SK-N-SH (cell line): ENCODE measurements around the gene NARS2. TPM values are rescaled to one million over a fixed set of nuclear protein-coding genes. Genes with fewer than 3 reads are reported as not detected.

Experiments used
- CTCF ChIA-PET: fragments of 300-600, 350-600 bp; formaldehyde crosslinking; extraction: SDS; loops from one replicate; lab custom pipeline; 2021; lab: Yijun Ruan, JAX
- POLR2A ChIA-PET: fragments of 350-600 bp; sonication (Branson Sonifier 250); formaldehyde crosslinking; extraction: SDS; loops from one replicate; lab custom pipeline; 2020; ENCODE audit warnings: antibody characterized with exemption, inconsistent platforms; lab: Yijun Ruan, JAX
- DNase-seq: peaks from one replicate; pipeline ENCODE4 v3.0.0; 2012
- H2AFZ ChIP-seq: fragments of 200-600 bp; sonication (generic); 2 replicates; pipeline ENCODE4 v1.8.1; 2016; ENCODE audit warnings: antibody characterized with exemption, mild to moderate bottlenecking, low read depth
- H3F3A ChIP-seq: fragments of 200-600 bp; sonication (generic); replicated peaks from 2 replicates; pipeline ENCODE3; 2016; ENCODE audit warnings: antibody characterized with exemption, mild to moderate bottlenecking; ENCODE audit not compliant: insufficient read depth
- H3K27ac ChIP-seq, 2 experiments: fragments of 200-500 bp in 1 of 2; fragments of 200-600 bp in 1 of 2; sonication (Bioruptor generic) in 1 of 2; sonication (generic), shearing (Covaris generic) in 1 of 2; 2 replicates each; pipeline versions ENCODE4 v1.5.1 to v1.6.1; 2014 to 2016; ENCODE audit warnings: low read depth in 2 of 2, inconsistent platforms in 1 of 2, low read length in 1 of 2, mild to moderate bottlenecking in 1 of 2, mixed read lengths in 1 of 2
- H3K27me3 ChIP-seq: fragments of 200-600 bp; sonication (generic), shearing (Covaris generic); 2 replicates; pipeline ENCODE4 v1.6.1; 2016; ENCODE audit warnings: mixed run types; ENCODE audit not compliant: insufficient read depth
- H3K36me3 ChIP-seq, 2 experiments: fragments of 200-500 bp in 1 of 2; fragments of 200-600 bp in 1 of 2; sonication (Bioruptor generic) in 1 of 2; sonication (generic) in 1 of 2; replicated peaks in 1 of 2; 2 replicates each; pipeline versions ENCODE3 to v1.5.1; 2014 to 2016; ENCODE audit warnings: low read length in 1 of 2, mild to moderate bottlenecking in 1 of 2; ENCODE audit not compliant: insufficient read depth in 2 of 2, control insufficient read depth in 1 of 2
- H3K4me1 ChIP-seq, 2 experiments: fragments of 200-500 bp in 1 of 2; fragments of 200-600 bp in 1 of 2; sonication (Bioruptor generic) in 1 of 2; sonication (generic), shearing (Covaris generic) in 1 of 2; 2 replicates each; pipeline versions ENCODE4 v1.5.1 to v1.6.1; 2014 to 2016; ENCODE audit warnings: low read depth in 1 of 2, low read length in 1 of 2, mixed run types in 1 of 2; ENCODE audit not compliant: insufficient read depth in 2 of 2, control insufficient read depth in 1 of 2
- H3K4me2 ChIP-seq: fragments of 200-600 bp; sonication (generic), shearing (Covaris generic); 2 replicates; pipeline ENCODE4 v1.6.1; 2017; ENCODE audit warnings: mixed run types
- H3K4me3 ChIP-seq, 2 experiments: fragments of 200-500 bp in 1 of 2; fragments of 200-600 bp in 1 of 2; sonication (Bioruptor generic) in 1 of 2; sonication (generic), shearing (Covaris generic) in 1 of 2; 2 replicates each; pipeline versions ENCODE4 v1.5.1 to v1.8.1; 2014 to 2016; ENCODE audit warnings: low read depth in 2 of 2, inconsistent platforms in 1 of 2, low read length in 1 of 2, mild to moderate bottlenecking in 1 of 2, mixed read lengths in 1 of 2, moderate library complexity in 1 of 2
- H3K79me2 ChIP-seq: fragments of 200-600 bp; sonication (generic); 2 replicates; pipeline ENCODE4 v1.8.1; 2017; ENCODE audit warnings: mild to moderate bottlenecking; ENCODE audit not compliant: insufficient read depth
- H3K9ac ChIP-seq: fragments of 200-600 bp; sonication (generic); 2 replicates; pipeline ENCODE4 v1.6.1; 2017; ENCODE audit warnings: mixed run types
- H3K9me2 ChIP-seq: fragments of 200-600 bp; sonication (generic); 2 replicates; pipeline ENCODE4 v1.6.1; 2017; ENCODE audit warnings: mixed run types
- H3K9me3 ChIP-seq: fragments of 200-600 bp; sonication (generic); 2 replicates; pipeline ENCODE4 v1.6.1; 2017; ENCODE audit warnings: mixed run types, mild to moderate bottlenecking, moderate library complexity
- H4K20me1 ChIP-seq: fragments of 200-600 bp; sonication (generic); 2 replicates; pipeline ENCODE4 v1.6.1; 2017; ENCODE audit warnings: mild to moderate bottlenecking, mixed run types; ENCODE audit not compliant: insufficient read depth
- CTCF ChIP-seq: fragments of 200-600 bp; sonication (generic); IDR thresholded peaks from 2 replicates; pipeline ENCODE4 v1.6.1; 2017; ENCODE audit warnings: antibody characterized with exemption, mild to moderate bottlenecking, moderate library complexity
- ELF1 ChIP-seq: IDR thresholded peaks from 2 replicates; pipeline ENCODE4 v1.4.0; 2012
- EP300 ChIP-seq, 2 experiments: IDR thresholded peaks; 2 replicates each; pipeline versions ENCODE4 v1.4.0 to v1.6.1; 2012; ENCODE audit warnings: borderline replicate concordance in 1 of 2, low read depth in 1 of 2, low read length in 1 of 2
- FOSL2 ChIP-seq: IDR thresholded peaks from 2 replicates; pipeline ENCODE4 v1.4.0; 2012; ENCODE audit warnings: low read depth, mild to moderate bottlenecking, moderate library complexity, borderline replicate concordance
- FOXJ3 ChIP-seq: sonication (generic); formaldehyde crosslinking; IDR thresholded peaks from 2 replicates; pipeline ENCODE4 v1.5.1; 2020; ENCODE audit warnings: mild to moderate bottlenecking, missing genetic modification reagents
- FOXM1 ChIP-seq: IDR thresholded peaks from 2 replicates; pipeline ENCODE4 v1.4.0; 2012; ENCODE audit warnings: low read depth, mild to moderate bottlenecking
- GABPA ChIP-seq: IDR thresholded peaks from 2 replicates; pipeline ENCODE4 v1.4.0; 2012; ENCODE audit warnings: low read depth, mild to moderate bottlenecking
- GATA2 ChIP-seq: sonication (generic); formaldehyde crosslinking; IDR thresholded peaks from 2 replicates; pipeline ENCODE4 v1.5.0; 2020; ENCODE audit warnings: mild to moderate bottlenecking, missing genetic modification reagents
- JUND ChIP-seq: IDR thresholded peaks from 2 replicates; pipeline ENCODE4 v1.4.0; 2012
- MAX ChIP-seq: IDR thresholded peaks from 2 replicates; pipeline ENCODE4 v1.4.0; 2012; ENCODE audit warnings: low read depth
- MXI1 ChIP-seq: IDR thresholded peaks from 2 replicates; pipeline ENCODE4 v1.6.1; 2012; ENCODE audit warnings: mild to moderate bottlenecking, low read depth, low read length, improper control_type of control experiment
- NFIC ChIP-seq: IDR thresholded peaks from 2 replicates; pipeline ENCODE4 v1.4.0; 2012; ENCODE audit warnings: borderline replicate concordance
- POLR2AphosphoS5 ChIP-seq: IDR thresholded peaks from 2 replicates; pipeline ENCODE4 v1.6.1; 2012; ENCODE audit warnings: low read depth, low read length
- RAD21 ChIP-seq: IDR thresholded peaks from 2 replicates; pipeline ENCODE4 v1.6.1; 2012; ENCODE audit warnings: mild to moderate bottlenecking, low read length
- RCOR1 ChIP-seq: fragments of 150-350 bp; IDR thresholded peaks from 2 replicates; pipeline ENCODE4 v1.6.1; 2017; ENCODE audit warnings: antibody characterized with exemption, low read length
- REST ChIP-seq: IDR thresholded peaks from 2 replicates; pipeline ENCODE4 v1.6.1; 2012; ENCODE audit warnings: mild to moderate bottlenecking, low read depth, low read length, moderate library complexity
- RFX5 ChIP-seq: IDR thresholded peaks from 2 replicates; pipeline ENCODE4 v1.6.1; 2012; ENCODE audit warnings: mild to moderate bottlenecking, improper control_type of control experiment, low read length
- SMC3 ChIP-seq: IDR thresholded peaks from 2 replicates; pipeline ENCODE4 v1.6.1; 2012; ENCODE audit warnings: low read depth, low read length, improper control_type of control experiment
- TAF1 ChIP-seq: IDR thresholded peaks from 2 replicates; pipeline ENCODE4 v1.6.1; 2012; ENCODE audit warnings: low read depth, mild to moderate bottlenecking, low read length, moderate library complexity, borderline replicate concordance
- TCF12 ChIP-seq: IDR thresholded peaks from 2 replicates; pipeline ENCODE4 v1.4.0; 2012
- TEAD4 ChIP-seq: IDR thresholded peaks from 2 replicates; pipeline ENCODE4 v1.4.0; 2012; ENCODE audit warnings: mild to moderate bottlenecking, borderline replicate concordance; ENCODE audit not compliant: insufficient read depth
- YY1 ChIP-seq: IDR thresholded peaks from 2 replicates; pipeline ENCODE4 v1.4.0; 2012; ENCODE audit warnings: low read depth, mild to moderate bottlenecking
- ZBTB33 ChIP-seq: IDR thresholded peaks from 2 replicates; pipeline ENCODE4 v1.4.0; 2012; ENCODE audit warnings: low read depth, borderline replicate concordance
- WGBS: methylation state at CpG from one replicate; pipeline ENCODE4 v1.1.6; 2017; ENCODE audit warnings: low lambda C conversion rate; 5-methylcytosine and 5-hydroxymethylcytosine counted together
- polyA plus RNA-seq, 3 experiments: library from polyadenylated mRNA; depleted of rRNA; stranded (reverse); fragments of >200 nt; gene quantifications; 2 replicates each; pipeline ENCODE4 v1.2.3, GENCODE V29; 2012
- TF ChIP-seq, protein P1 (sequence below): fragments of 150-350 bp; IDR thresholded peaks from 2 replicates; pipeline ENCODE4 v1.6.1; 2016; ENCODE audit warnings: mild to moderate bottlenecking, low read depth, low read length
- TF ChIP-seq, protein P2 (sequence below): IDR thresholded peaks from 2 replicates; pipeline ENCODE4 v1.4.0; 2012; ENCODE audit warnings: low read depth, borderline replicate concordance

The NARS2 gene
- polyA plus RNA-seq, 1 of the 3 experiments (the other 2 are of a cell fraction), result 8.9 TPM

GRCh38 chr11:78516281-78516680 is 58.4 kb downstream of the NARS2 start:
- ChIA-PET POLR2A (interaction anchor here (1.0 to 1.9 kb wide), 3 partner anchors 91 to 98 kb away, joined by 3 to 7 read pairs (median 3); no protein-coding TSS in a partner anchor), CTCF (interaction anchor here (0.6 to 1.7 kb wide), 8 partner anchors 9 to 178 kb away, joined by 3 to 9 read pairs (median 3); partner anchors contain the start of gene GAB2)
- H3K4me2 ChIP-seq, result no peak overlapping the region
- no peaks in the 10 kb centered on the region for H3K9me2 ChIP-seq
- peak; percentile 57 for DNase-seq
- no peaks in the 10 kb centered on the region for H3K27me3 ChIP-seq
- no peak overlapping the region for H3K9ac ChIP-seq
- no peaks in the 10 kb centered on the region for H4K20me1 ChIP-seq
- H3K27ac ChIP-seq, result peak overlapping the region in 1 of 2 experiments; percentile 99; a peak in 2 of 4 replicates
- H3K4me3 ChIP-seq, result no peak overlapping the region
- no peaks in the 10 kb centered on the region for H3K9me3 ChIP-seq
- H3F3A ChIP-seq, result no peaks in the 10 kb centered on the region
- H3K79me2 ChIP-seq, result no peaks in the 10 kb centered on the region
- 60% methylated on average over 4 of the region's 4 CpGs for WGBS
- H3K4me1 ChIP-seq, result peaks cover 0 to 17% of the 10 kb centered on the region in 2 experiments; a peak in 2 of 4 replicates
- no peaks in the 10 kb centered on the region for H3K36me3 ChIP-seq
- no peak overlapping the region for H2AFZ ChIP-seq
- TF ChIP-seq FOXJ3 (CRISPR knock-in tag) (peak; percentile 68), RCOR1 (peak; percentile 72), FOXM1 (no peak), MXI1 (no peak), POLR2AphosphoS5 (no peak), CTCF (no peak), GATA2 (CRISPR knock-in tag) (peak; percentile 90), YY1 (no peak), MAX (no peak), ELF1 (no peak), REST (no peak), EP300 (IDR thresholded peaks at IDR 0.05; ENCODE audit: borderline replicate concordance in 1 of 2, low read depth in 1 of 2, low read length in 1 of 2) (peak in 1 of 2 experiments; percentile 96; a peak in 2 of 4 replicates), TCF12 (peak; percentile 39), RFX5 (no peak), TEAD4 (no peak), RAD21 (no peak; the same call in 1 of the 2 replicates), TAF1 (no peak), SMC3 (no peak), JUND (no peak), NFIC (no peak), ZBTB33 (no peak), FOSL2 (no peak), GABPA (no peak)
- TF ChIP-seq, protein P1, sequence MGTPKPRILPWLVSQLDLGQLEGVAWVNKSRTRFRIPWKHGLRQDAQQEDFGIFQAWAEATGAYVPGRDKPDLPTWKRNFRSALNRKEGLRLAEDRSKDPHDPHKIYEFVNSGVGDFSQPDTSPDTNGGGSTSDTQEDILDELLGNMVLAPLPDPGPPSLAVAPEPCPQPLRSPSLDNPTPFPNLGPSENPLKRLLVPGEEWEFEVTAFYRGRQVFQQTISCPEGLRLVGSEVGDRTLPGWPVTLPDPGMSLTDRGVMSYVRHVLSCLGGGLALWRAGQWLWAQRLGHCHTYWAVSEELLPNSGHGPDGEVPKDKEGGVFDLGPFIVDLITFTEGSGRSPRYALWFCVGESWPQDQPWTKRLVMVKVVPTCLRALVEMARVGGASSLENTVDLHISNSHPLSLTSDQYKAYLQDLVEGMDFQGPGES, result no peak
- TF ChIP-seq, protein P2, sequence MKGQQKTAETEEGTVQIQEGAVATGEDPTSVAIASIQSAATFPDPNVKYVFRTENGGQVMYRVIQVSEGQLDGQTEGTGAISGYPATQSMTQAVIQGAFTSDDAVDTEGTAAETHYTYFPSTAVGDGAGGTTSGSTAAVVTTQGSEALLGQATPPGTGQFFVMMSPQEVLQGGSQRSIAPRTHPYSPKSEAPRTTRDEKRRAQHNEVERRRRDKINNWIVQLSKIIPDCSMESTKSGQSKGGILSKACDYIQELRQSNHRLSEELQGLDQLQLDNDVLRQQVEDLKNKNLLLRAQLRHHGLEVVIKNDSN, result no peak
